ENCODE data around the gene NOXRED1.

The NOXRED1 gene

GRCh38 chr14:77406086-77406485 is 17.2 kb downstream of the NOXRED1 start:
- TF ChIP-seq EZH2phosphoT487 (conservative IDR thresholded peaks at IDR 0.05; ENCODE audit: low read length) (no peak), CTCF (IDR thresholded peaks at IDR 0.05; ENCODE audit: insufficient read depth, low read length, poor library complexity, severe bottlenecking) (no peak)
- Histone ChIP-seq H3K9me3 (ENCODE audit: insufficient read depth, low read length) (no peaks in the 10 kb centered on the region), H3F3A (ENCODE audit: insufficient read depth) (no peaks in the 10 kb centered on the region), H3K27ac (ENCODE audit: low read depth, low read length) (no peak overlapping the region), H3K9me2 (replicated peaks; ENCODE audit: insufficient read depth, low read length) (no peaks in the 10 kb centered on the region), H3K36me3 (ENCODE audit: low read length) (no peaks in the 10 kb centered on the region), H3K9ac (ENCODE audit: low read length) (no peak overlapping the region), H3K4me3 (ENCODE audit: insufficient read depth, low read length, poor library complexity, severe bottlenecking) (no peak overlapping the region), H3K79me2 (ENCODE audit: insufficient read depth, low read length) (no peaks in the 10 kb centered on the region), H2AFZ (ENCODE audit: low read depth, low read length, severe bottlenecking) (no peak overlapping the region), H3K4me2 (ENCODE audit: low read depth, low read length, poor library complexity, severe bottlenecking) (no peak overlapping the region), H3K27me3 (ENCODE audit: low read length) (no peaks in the 10 kb centered on the region), H4K20me1 (ENCODE audit: low read depth, low read length) (no peaks in the 10 kb centered on the region)

- no peaks in the 10 kb centered on the region for H3K9me3 ChIP-seq (ENCODE audit: insufficient read depth, low read length)
- H2AFZ ChIP-seq (ENCODE audit: low read depth, low read length, severe bottlenecking), result no peak overlapping the region
- H3K27ac ChIP-seq (ENCODE audit: low read depth, low read length), result no peak overlapping the region
- no peak overlapping the region for H3K9ac ChIP-seq (ENCODE audit: low read length)
- no peaks in the 10 kb centered on the region for H3K27me3 ChIP-seq (ENCODE audit: low read length)
- H3K79me2 ChIP-seq (ENCODE audit: insufficient read depth, low read length), result no peaks in the 10 kb centered on the region
- H3K9me2 ChIP-seq (replicated peaks; ENCODE audit: insufficient read depth, low read length), result no peaks in the 10 kb centered on the region
- H3K36me3 ChIP-seq (ENCODE audit: low read length), result no peaks in the 10 kb centered on the region
- no peak for TF ChIP-seq CTCF (IDR thresholded peaks at IDR 0.05; ENCODE audit: insufficient read depth, low read length, poor library complexity, severe bottlenecking)
- no peak for TF ChIP-seq EZH2phosphoT487 (conservative IDR thresholded peaks at IDR 0.05; ENCODE audit: low read length)
- no peaks in the 10 kb centered on the region for H3F3A ChIP-seq (ENCODE audit: insufficient read depth)
- no peak overlapping the region for H3K4me2 ChIP-seq (ENCODE audit: low read depth, low read length, poor library complexity, severe bottlenecking)
- no peak overlapping the region for H3K4me3 ChIP-seq (ENCODE audit: insufficient read depth, low read length, poor library complexity, severe bottlenecking)
- H4K20me1 ChIP-seq (ENCODE audit: low read depth, low read length), result no peaks in the 10 kb centered on the region
Observed at GRCh38 chr14:77403768-77404167, 19.6 kb downstream of the NOXRED1 start.

GRCh38 chr14:77400216-77400615 is 23.1 kb downstream of the NOXRED1 start:
- Histone ChIP-seq H3F3A (ENCODE audit: insufficient read depth) (no peaks in the 10 kb centered on the region), H3K9me2 (replicated peaks; ENCODE audit: insufficient read depth, low read length) (no peaks in the 10 kb centered on the region), H2AFZ (ENCODE audit: low read depth, low read length, severe bottlenecking) (no peak overlapping the region), H3K4me3 (ENCODE audit: insufficient read depth, low read length, poor library complexity, severe bottlenecking) (no peak overlapping the region), H3K9ac (ENCODE audit: low read length) (no peak overlapping the region), H3K9me3 (ENCODE audit: insufficient read depth, low read length) (no peaks in the 10 kb centered on the region), H3K4me2 (ENCODE audit: low read depth, low read length, poor library complexity, severe bottlenecking) (no peak overlapping the region), H3K27me3 (ENCODE audit: low read length) (no peaks in the 10 kb centered on the region), H3K79me2 (ENCODE audit: insufficient read depth, low read length) (no peaks in the 10 kb centered on the region), H3K36me3 (ENCODE audit: low read length) (no peaks in the 10 kb centered on the region), H3K27ac (ENCODE audit: low read depth, low read length) (no peak overlapping the region), H4K20me1 (ENCODE audit: low read depth, low read length) (no peaks in the 10 kb centered on the region)
- TF ChIP-seq CTCF (IDR thresholded peaks at IDR 0.05; ENCODE audit: insufficient read depth, low read length, poor library complexity, severe bottlenecking), result no peak
- no peak for TF ChIP-seq EZH2phosphoT487 (conservative IDR thresholded peaks at IDR 0.05; ENCODE audit: low read length)

Measured in SU-DHL-6 (cell line).